Dendritic cell treated with granulocyte-macrophage colony-stimulating factor and Interleukin-4, amounts not matched to agents 40 ng/mL and 50 ng/mL, for 4 days (primary cell): ENCODE measurements around the gene ARMC8.

Experiments used
- H3K27ac Mint-ChIP-seq: one replicate; pipeline ENCODE4 v1.8.0; 2022; ENCODE audit warnings: mild to moderate bottlenecking, mixed read lengths
- H3K27me3 Mint-ChIP-seq: one replicate; pipeline ENCODE4 v1.8.0; 2022; ENCODE audit warnings: mild to moderate bottlenecking, mixed read lengths
- H3K36me3 Mint-ChIP-seq: one replicate; pipeline ENCODE4 v1.8.0; 2022; ENCODE audit warnings: low read depth, mixed read lengths
- H3K4me1 Mint-ChIP-seq: one replicate; pipeline ENCODE4 v1.8.0; 2022; ENCODE audit warnings: low read depth, mixed read lengths
- H3K4me3 Mint-ChIP-seq: one replicate; pipeline ENCODE4 v1.8.0; 2022; ENCODE audit warnings: mild to moderate bottlenecking, moderate library complexity, mixed read lengths
- H3K9me3 Mint-ChIP-seq: one replicate; pipeline ENCODE4 v1.8.0; 2022; ENCODE audit warnings: mixed read lengths
- intact Hi-C: fragments of 100-400 bp; cut with micrococcal nuclease; formaldehyde crosslinking; loops from one replicate; pipeline ENCODE4 v1.15.0; 2022

Gene ARMC8

DNA sequence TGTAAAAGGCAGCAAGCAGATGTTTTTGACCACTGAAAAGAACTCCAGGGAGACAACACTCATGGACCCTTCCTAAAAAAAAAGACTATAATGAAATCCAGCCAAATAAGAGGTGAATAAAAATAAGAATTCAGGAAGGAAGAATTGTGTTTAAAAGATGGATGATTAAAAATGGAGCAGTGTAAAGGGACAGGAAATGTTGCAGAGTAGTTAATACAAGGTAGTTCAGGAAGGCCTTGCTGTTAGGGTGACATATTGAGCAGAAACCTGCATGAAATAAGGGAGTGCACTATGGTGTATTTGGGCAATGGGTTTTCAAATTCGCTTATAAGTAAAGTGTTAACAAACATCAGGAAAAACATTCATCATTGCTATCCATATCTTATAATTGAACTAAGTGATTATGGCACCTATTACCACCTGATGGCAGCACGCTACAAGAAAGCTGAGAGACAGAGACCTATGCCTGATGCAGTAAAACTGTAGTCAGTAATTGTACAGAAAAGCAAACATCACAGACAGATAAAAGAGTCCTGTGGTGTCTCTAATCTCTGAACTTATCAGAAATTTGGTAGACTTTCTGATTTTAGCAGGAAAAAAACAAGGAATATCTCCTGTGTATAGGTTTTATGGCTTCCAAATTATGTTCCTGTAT, 6.6 kb upstream of the ARMC8 start:
- Mint-ChIP-seq H3K27me3 (peaks cover 11% of the 10 kb centered on the region), H3K9me3 (no peaks in the 10 kb centered on the region), H3K4me1 (no peaks in the 10 kb centered on the region), H3K36me3 (no peaks in the 10 kb centered on the region), H3K27ac (no peak overlapping the region), H3K4me3 (no peak overlapping the region)
- intact Hi-C loops, result loop anchor here (10.0 kb wide), 1 partner anchor 1986 kb away; the partner anchor contains the start of gene MSL2

DNA sequence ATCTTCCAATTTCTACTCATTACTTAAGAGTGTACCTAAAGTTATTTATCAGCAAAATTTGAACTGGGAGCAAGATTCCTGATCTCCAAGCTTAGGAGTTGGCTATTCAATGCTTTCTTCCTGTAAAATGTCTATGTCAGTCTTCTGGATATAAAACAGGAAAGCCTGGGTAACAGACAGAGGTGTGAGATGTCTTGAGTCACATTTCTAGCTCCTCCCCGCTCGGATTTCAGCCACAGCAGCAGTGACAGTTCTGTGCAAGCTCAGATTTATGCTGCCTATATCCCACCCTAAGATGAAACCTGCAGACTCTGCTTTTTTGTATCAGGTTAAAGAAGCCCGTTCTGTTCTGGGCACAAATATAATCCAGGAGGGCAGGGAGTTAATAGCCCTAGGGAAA, 2.1 kb upstream of the ARMC8 start:
- peaks cover 21% of the 10 kb centered on the region for H3K4me1 Mint-ChIP-seq
- peaks cover 16% of the 10 kb centered on the region for H3K36me3 Mint-ChIP-seq
- peaks cover 7% of the 10 kb centered on the region for H3K27me3 Mint-ChIP-seq
- no peak overlapping the region for H3K27ac Mint-ChIP-seq
- intact Hi-C loops, result loop anchor here (5.0 to 10.0 kb wide), 2 partner anchors 68 to 1990 kb away; partner anchors contain the start of genes DZIP1L and MSL2
- H3K4me3 Mint-ChIP-seq, result no peak overlapping the region
- no peaks in the 10 kb centered on the region for H3K9me3 Mint-ChIP-seq

DNA sequence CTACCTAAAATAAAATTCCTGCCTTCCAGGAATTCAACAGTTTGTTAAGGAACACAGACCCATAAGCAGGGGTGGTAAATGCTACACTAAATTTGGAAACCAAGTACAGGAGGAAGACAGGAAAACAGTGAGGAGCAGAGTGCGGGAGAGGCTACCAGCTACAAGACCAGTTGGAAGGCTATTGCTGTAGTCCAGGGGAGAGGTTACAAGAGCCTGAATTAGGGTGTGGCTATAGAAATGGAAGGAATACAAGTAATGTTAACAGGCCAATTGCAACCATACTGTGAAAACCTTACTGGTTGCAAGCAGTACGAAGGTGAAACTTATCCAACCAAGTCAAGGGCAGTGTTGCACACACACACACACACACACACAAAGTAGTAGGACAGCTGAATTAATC, 880 bp upstream of the ARMC8 start:
- Mint-ChIP-seq H3K27ac (peak overlapping the region; percentile 97), H3K4me3 (no peak overlapping the region), H3K36me3 (peaks cover 18% of the 10 kb centered on the region), H3K4me1 (peaks cover 31% of the 10 kb centered on the region), H3K27me3 (peaks cover 7% of the 10 kb centered on the region), H3K9me3 (no peaks in the 10 kb centered on the region)
- intact Hi-C loops, result loop anchor here (5.0 to 10.0 kb wide), 2 partner anchors 69 to 1991 kb away; partner anchors contain the start of genes DZIP1L and MSL2

DNA sequence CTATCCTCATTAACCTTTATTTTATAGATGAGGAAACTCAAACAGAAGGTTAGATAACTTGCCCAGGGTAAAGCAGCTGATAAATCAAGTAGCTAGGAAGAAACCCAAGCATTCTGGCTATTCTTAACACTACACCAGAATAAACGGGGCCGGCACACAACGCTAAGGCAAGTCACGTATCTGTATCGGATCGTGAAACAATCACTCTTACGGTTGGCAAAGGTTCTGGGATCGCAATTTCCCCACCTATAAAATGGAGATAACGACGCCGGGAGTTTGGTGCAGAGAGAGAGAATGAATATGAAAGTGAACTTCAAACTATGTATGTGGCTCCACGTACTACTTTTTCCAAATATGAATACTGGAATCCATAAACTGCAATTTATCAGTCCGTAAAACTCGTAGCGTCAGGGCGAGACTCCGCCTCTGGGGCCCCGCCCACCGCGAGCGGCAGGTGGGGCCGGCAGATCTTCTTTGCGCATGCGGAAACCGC, 252 bp upstream of the ARMC8 start:
- peaks cover 7% of the 10 kb centered on the region for H3K27me3 Mint-ChIP-seq
- H3K9me3 Mint-ChIP-seq, result no peaks in the 10 kb centered on the region
- H3K36me3 Mint-ChIP-seq, result peaks cover 23% of the 10 kb centered on the region
- H3K4me1 Mint-ChIP-seq, result peaks cover 36% of the 10 kb centered on the region
- peak overlapping the region; percentile 94 for H3K4me3 Mint-ChIP-seq
- peak overlapping the region; percentile 97 for H3K27ac Mint-ChIP-seq
- intact Hi-C loops, result loop anchor here (5.0 to 10.0 kb wide), 2 partner anchors 70 to 1992 kb away; partner anchors contain the start of genes DZIP1L and MSL2

DNA sequence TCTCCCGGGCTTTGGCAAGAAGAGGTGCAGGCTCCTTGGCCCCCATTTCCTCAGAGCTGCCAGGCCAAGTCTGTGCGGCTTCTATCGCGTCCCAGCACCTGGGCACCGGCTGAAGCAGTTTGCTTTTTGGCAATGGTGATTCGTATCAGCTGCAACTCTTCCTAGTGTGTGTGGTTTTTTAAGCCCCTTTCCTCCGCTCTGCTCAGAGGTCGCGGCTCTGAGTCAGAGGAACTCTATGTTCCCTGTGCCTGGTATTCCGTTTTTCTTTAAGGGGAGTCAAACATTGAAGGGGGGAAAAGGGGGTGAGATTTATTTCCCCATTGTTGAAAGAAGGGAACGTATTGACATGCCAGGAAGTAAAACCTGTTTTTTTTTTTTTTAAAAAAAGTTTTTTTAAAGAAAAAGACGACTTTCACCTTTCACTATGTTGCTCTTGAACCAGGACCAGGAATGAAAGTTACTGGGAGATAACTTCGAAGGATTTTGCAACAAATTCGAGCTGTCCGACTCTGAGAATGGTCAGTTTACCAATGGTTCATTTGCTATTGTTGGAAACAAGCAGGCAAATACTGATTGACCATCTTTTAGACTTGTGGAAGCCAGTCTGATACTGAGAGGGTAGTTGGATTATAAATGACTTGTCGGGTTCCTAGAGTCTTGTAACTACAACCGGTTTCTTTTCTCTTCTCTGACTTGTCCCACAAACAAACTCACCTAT, 1.1 kb downstream of the ARMC8 start:
- Mint-ChIP-seq H3K4me3 (peak overlapping the region; percentile 94), H3K9me3 (no peaks in the 10 kb centered on the region), H3K4me1 (peaks cover 36% of the 10 kb centered on the region), H3K27me3 (peaks cover 7% of the 10 kb centered on the region), H3K36me3 (peaks cover 29% of the 10 kb centered on the region), H3K27ac (peak overlapping the region; percentile 97)
- intact Hi-C loops, result loop anchor here (5.0 to 10.0 kb wide), 2 partner anchors 71 to 1993 kb away; partner anchors contain the start of genes DZIP1L and MSL2

DNA sequence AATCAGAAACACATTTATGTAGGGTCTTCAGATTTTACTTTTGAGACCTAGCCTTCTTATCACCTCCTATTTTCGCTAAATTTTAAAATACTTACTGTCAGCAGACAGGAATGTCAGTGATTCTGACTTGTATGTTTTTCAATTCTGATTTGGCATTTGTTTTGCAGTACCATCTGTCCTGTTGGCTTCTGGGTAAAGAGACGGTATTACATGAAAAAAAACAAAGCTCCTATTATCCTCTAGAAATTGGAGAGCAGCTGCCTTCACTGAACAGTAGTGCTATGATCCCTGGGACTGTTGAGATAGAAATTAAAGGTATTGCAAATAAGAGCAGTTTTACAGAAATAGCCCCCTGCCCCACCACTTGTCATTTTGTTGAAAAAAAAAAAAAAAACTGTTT, 8.4 kb downstream of the ARMC8 start:
- Mint-ChIP-seq H3K27ac (no peak overlapping the region), H3K4me3 (no peak overlapping the region), H3K4me1 (peaks cover 25% of the 10 kb centered on the region), H3K36me3 (peaks cover 23% of the 10 kb centered on the region), H3K27me3 (no peaks in the 10 kb centered on the region), H3K9me3 (no peaks in the 10 kb centered on the region)
- intact Hi-C loops, result no loop called here

DNA sequence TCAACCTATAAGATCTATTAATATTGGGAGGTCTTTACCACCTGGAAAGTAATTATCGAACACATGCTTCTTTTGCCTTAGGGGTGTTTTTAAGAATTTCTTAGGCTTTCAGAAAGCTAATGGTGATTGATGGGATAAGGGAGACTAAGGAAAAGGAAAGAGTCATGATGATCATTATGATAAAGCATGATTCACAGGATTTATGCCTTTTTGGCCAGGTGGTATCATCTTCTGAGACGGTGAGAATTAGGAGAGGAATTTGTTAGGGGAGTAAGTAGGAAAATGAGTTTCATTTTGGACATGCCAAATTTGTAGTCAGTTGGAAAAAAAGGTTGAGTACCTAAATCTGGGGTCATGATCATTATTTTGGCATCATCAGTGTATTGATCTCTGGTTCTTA, 8.9 kb downstream of the ARMC8 start:
- intact Hi-C loops, result no loop called here
- no peaks in the 10 kb centered on the region for H3K9me3 Mint-ChIP-seq
- no peak overlapping the region for H3K27ac Mint-ChIP-seq
- no peaks in the 10 kb centered on the region for H3K27me3 Mint-ChIP-seq
- peaks cover 23% of the 10 kb centered on the region for H3K36me3 Mint-ChIP-seq
- no peak overlapping the region for H3K4me3 Mint-ChIP-seq
- peaks cover 20% of the 10 kb centered on the region for H3K4me1 Mint-ChIP-seq

DNA sequence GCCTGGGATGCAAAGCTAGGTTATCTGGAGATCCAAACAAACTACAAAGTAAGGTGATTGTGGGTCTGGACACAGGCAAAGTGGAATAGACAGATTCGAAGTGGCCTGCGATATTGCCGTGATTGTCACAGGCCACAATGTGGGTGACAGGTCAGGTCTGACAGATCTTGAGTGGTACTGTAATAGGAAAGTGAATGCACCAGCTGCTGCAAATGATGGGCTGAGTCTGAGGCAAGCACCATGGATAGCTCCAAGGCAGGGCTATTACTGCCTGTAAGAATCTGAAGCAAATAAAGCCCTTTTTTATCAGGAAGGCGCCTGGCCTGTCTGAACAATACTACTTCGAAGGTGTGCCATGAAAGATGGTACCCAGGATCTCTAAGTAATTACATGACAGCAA, 10.0 kb downstream of the ARMC8 start:
- peaks cover 14% of the 10 kb centered on the region for H3K4me1 Mint-ChIP-seq
- H3K27ac Mint-ChIP-seq, result no peak overlapping the region
- no peak overlapping the region for H3K4me3 Mint-ChIP-seq
- peaks cover 23% of the 10 kb centered on the region for H3K36me3 Mint-ChIP-seq
- no peaks in the 10 kb centered on the region for H3K9me3 Mint-ChIP-seq
- H3K27me3 Mint-ChIP-seq, result no peaks in the 10 kb centered on the region
- intact Hi-C loops, result no loop called here

DNA sequence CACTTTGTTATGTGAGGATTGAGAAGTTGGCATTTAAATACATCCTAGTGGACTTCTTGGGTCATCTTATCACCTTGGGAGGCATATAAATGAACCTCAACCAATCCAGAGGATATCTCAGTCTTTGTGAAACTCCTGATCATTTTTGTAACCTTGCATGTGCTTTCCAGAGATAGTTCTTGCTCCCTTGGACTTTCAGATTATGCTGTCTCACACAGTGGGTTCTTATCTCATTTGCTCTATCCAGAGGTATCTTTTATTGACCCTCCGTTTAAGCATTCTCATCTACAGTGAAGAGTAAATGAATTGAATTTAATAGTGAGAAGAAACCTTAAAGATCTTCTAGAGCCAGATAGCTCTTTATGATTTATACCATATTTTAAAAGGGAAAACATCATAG, 10.4 kb downstream of the ARMC8 start:
- H3K4me1 Mint-ChIP-seq, result peaks cover 14% of the 10 kb centered on the region
- no peak overlapping the region for H3K4me3 Mint-ChIP-seq
- H3K36me3 Mint-ChIP-seq, result peaks cover 20% of the 10 kb centered on the region
- H3K9me3 Mint-ChIP-seq, result no peaks in the 10 kb centered on the region
- intact Hi-C loops, result no loop called here
- no peak overlapping the region for H3K27ac Mint-ChIP-seq
- no peaks in the 10 kb centered on the region for H3K27me3 Mint-ChIP-seq

DNA sequence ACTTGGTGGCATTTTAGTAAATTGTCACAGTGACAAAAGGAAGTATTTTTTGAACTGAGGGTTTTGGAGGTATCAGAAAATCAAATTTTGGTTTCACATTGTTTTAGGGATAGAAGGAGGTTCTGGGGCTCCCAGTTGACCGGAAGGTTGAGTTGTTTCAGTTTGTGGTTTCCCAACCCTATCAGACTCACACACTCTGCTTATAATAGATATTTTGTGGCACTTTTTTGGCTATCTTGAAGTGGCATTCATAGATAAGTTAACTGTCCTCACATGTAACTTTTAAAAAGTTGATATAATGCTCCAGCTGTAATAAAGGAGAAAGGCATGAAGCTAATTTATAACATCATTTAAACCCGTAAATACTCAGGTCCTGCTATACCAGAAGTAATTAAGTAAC, 12.8 kb downstream of the ARMC8 start:
- Mint-ChIP-seq H3K27me3 (no peaks in the 10 kb centered on the region), H3K4me3 (no peak overlapping the region), H3K4me1 (peaks cover 34% of the 10 kb centered on the region), H3K27ac (no peak overlapping the region), H3K36me3 (peaks cover 24% of the 10 kb centered on the region), H3K9me3 (no peaks in the 10 kb centered on the region)
- intact Hi-C loops, result no loop called here

DNA sequence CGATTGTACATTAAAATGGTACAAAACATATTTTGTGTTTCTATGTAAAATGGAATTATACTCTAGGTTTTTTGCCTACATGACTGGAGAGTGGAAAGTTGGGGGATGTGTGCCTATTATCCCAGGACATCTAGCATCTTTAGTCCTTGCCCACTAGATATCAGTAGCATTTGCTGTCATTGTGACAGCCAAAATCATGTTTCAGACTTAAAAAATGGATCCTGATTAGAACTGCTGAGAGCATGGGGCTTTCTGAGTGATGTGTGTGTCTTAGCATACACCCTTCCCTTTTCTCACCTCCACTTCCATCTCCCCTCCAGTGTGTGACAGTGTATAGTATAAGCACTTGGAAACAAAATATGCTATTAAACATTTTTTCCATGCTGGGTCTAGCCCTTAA, 13.3 kb downstream of the ARMC8 start:
- Mint-ChIP-seq H3K36me3 (peaks cover 28% of the 10 kb centered on the region), H3K9me3 (no peaks in the 10 kb centered on the region)

DNA sequence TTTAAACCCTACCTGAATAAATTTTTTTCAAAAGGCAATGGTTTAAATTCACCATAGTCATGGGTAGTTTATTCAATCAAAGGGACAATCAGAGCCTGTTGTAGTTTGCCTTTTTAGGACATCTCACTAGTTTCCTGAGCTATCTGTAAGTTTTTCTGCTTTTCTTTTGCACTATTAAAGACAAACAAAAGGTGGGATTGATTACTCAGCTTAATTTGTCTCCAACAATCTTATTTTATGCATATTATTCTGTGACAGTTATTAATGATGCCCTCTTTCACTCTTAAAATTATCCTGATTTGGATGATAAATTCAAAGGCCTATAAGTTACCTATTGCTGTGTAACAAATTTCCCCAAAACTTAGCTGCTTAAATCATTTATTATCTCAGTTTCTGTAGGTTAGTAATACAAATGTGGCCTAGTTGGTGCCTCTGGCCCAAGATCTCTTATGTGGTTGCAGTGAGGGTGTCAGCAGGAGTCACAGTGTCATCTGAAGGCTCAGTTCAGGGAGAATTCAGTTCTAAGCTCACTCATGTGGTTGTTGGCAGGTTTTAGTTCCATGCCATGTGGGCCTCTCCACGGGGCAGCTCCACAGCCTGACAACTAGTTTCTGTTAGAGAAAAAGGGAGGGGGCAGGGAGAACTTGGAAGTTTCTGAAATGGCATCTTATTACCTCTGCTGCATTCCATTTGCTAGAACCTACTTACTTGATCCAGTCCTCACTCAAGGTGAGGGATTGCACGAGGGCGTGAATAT, 16.0 kb downstream of the ARMC8 start:
- intact Hi-C loops, result no loop called here
- Mint-ChIP-seq H3K4me3 (no peak overlapping the region), H3K36me3 (peaks cover 39% of the 10 kb centered on the region), H3K4me1 (peaks cover 34% of the 10 kb centered on the region), H3K27ac (no peak overlapping the region), H3K27me3 (no peaks in the 10 kb centered on the region), H3K9me3 (no peaks in the 10 kb centered on the region)

More for the DNA sequence above, 13.3 kb downstream of the ARMC8 start:
- no peak overlapping the region for H3K27ac Mint-ChIP-seq
- peaks cover 34% of the 10 kb centered on the region for H3K4me1 Mint-ChIP-seq
- intact Hi-C loops, result no loop called here
- no peaks in the 10 kb centered on the region for H3K27me3 Mint-ChIP-seq
- no peak overlapping the region for H3K4me3 Mint-ChIP-seq

DNA sequence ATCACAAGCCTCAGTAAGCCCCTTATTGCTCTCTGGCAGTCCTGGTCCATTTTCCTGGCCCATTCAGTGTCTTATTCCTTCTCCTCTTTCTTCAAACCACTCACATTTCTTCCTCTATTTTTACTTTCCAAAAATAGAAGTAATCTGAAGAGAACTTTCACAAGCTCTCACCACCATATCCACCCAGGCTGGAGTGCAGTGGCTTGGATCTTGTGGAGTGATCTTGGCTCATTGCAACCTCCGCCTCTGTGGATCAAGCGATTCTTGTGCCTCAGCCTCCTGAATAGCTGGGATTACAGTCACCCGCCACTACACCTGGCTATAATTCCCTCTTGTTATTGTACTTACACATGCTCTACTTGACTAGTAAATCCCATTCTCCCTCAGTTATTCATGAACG, 16.8 kb downstream of the ARMC8 start:
- no peaks in the 10 kb centered on the region for H3K9me3 Mint-ChIP-seq
- no peaks in the 10 kb centered on the region for H3K27me3 Mint-ChIP-seq
- intact Hi-C loops, result no loop called here
- no peak overlapping the region for H3K27ac Mint-ChIP-seq
- H3K4me3 Mint-ChIP-seq, result no peak overlapping the region
- H3K4me1 Mint-ChIP-seq, result peaks cover 31% of the 10 kb centered on the region
- peaks cover 41% of the 10 kb centered on the region for H3K36me3 Mint-ChIP-seq

DNA sequence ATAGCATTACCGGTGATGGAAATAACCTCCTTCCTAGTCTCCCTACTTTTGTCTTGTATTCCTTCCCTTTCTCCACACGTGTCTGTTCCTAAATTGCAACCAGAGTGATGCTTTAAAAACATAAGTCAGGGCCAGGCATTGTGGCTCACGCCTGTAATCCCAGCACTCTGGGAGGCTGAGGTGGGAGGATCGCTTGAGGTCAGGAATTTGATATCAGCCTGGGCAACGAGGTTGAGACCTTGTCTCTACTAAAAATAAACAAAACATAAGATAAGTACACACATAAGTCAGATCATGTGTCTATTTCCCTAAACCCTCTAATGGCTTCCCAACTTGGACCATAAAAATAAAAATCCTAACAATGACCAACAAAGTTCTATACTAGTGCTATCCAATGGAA, 18.4 kb downstream of the ARMC8 start:
- Mint-ChIP-seq H3K36me3 (peaks cover 41% of the 10 kb centered on the region), H3K4me1 (peaks cover 20% of the 10 kb centered on the region), H3K4me3 (no peak overlapping the region), H3K27me3 (no peaks in the 10 kb centered on the region), H3K9me3 (no peaks in the 10 kb centered on the region), H3K27ac (no peak overlapping the region)
- intact Hi-C loops, result no loop called here
